GM12801 (cell line): ENCODE measurements around the gene PSMB11.

Source experiments
- CTCF ChIP-seq: IDR thresholded peaks from one replicate; pipeline ENCODE4 v1.5.1; 2011; ENCODE audit warnings: control low read depth; ENCODE audit not compliant: insufficient read length; ENCODE audit errors: extremely low read depth

Gene PSMB11

GRCh38 chr14:23074906-23075305 is 32.9 kb downstream of the PSMB11 start:
- no peak for TF ChIP-seq CTCF

GRCh38 chr14:23076785-23077408 is 34.9 kb downstream of the PSMB11 start:
- no peak for TF ChIP-seq CTCF

- no peak for TF ChIP-seq CTCF
Measured at GRCh38 chr14:23077962-23078361, 36.0 kb downstream of the PSMB11 start.

GRCh38 chr14:23078692-23079116 is 36.7 kb downstream of the PSMB11 start:
- no peak for TF ChIP-seq CTCF

GRCh38 chr14:23079716-23080115 is 37.7 kb downstream of the PSMB11 start:
- no peak for TF ChIP-seq CTCF

- no peak for TF ChIP-seq CTCF
Measured at GRCh38 chr14:23080474-23080873, 38.5 kb downstream of the PSMB11 start.

- TF ChIP-seq CTCF = no peak
Measured at GRCh38 chr14:23085458-23085857, 43.4 kb downstream of the PSMB11 start.
